A549 (cell line): ENCODE results near the gene RABGEF1.
"Not testable (repeated sequence)": the region's sequence is repeated elsewhere in the genome, so short reads cannot be mapped to it uniquely, and the experiment has no call there.

Experiments
- CTCF ChIP-seq: fragments of >200 bp; sonication (Bioruptor Twin); formaldehyde crosslinking; IDR thresholded peaks from 3 replicates; pipeline ENCODE4 v1.5.1; 2016
- KDM1A ChIP-seq: fragments of 200-600 bp; sonication (generic); IDR thresholded peaks from 2 replicates; pipeline ENCODE4 v1.6.1; 2016; ENCODE audit warnings: low read depth, mild to moderate bottlenecking
- MAX ChIP-seq: IDR thresholded peaks from 2 replicates; pipeline ENCODE4 v1.6.1; 2012
- MYC ChIP-seq: IDR thresholded peaks from 2 replicates; pipeline ENCODE4 v1.6.1; 2012; ENCODE audit warnings: mild to moderate bottlenecking, inconsistent platforms, low read length, improper control_type of control experiment, borderline replicate concordance
- REST ChIP-seq: fragments of 200-600 bp; sonication (generic); IDR thresholded peaks from 2 replicates; pipeline ENCODE4 v1.6.1; 2016; ENCODE audit warnings: antibody characterized with exemption, mild to moderate bottlenecking, moderate library complexity
- RFX5 ChIP-seq: fragments of 450-650 bp; IDR thresholded peaks from 2 replicates; pipeline ENCODE4 v1.7.1; 2014; ENCODE audit warnings: antibody characterized with exemption, mild to moderate bottlenecking, moderate library complexity

- not testable (repeated sequence) for TF ChIP-seq CTCF, RFX5, MAX, MYC, REST, KDM1A
Observed at GRCh38 chr7:66817208-66817795, 76.8 kb downstream of the RABGEF1 start.
